Stomach smooth muscle (tissue), 2 donors: ENCODE data around the gene GGCX.
"Not testable (repeated sequence)": the region's sequence is repeated elsewhere in the genome, so short reads cannot be mapped to it uniquely, and the experiment has no call there.

ENCODE experiments used
- H3K27ac ChIP-seq: one replicate; pipeline ENCODE4 v1.7.0; 2013; ENCODE audit warnings: mild to moderate bottlenecking, low read length, inconsistent platforms
- H3K27me3 ChIP-seq, 2 donors: one replicate each; pipeline ENCODE4 v1.7.0; 2013; ENCODE audit warnings: low read length in 2 of 2; ENCODE audit not compliant: insufficient read depth in 2 of 2, control insufficient read depth in 1 of 2
- H3K36me3 ChIP-seq, 2 donors: one replicate each; pipeline ENCODE4 v1.7.0; 2013; ENCODE audit warnings: low read length in 2 of 2; ENCODE audit not compliant: control insufficient read depth in 2 of 2, insufficient read depth in 2 of 2
- H3K4me1 ChIP-seq: one replicate; pipeline ENCODE4 v1.7.0; 2013; ENCODE audit warnings: low read length; ENCODE audit not compliant: control insufficient read depth, insufficient read depth
- H3K4me3 ChIP-seq, 2 donors: one replicate each; pipeline ENCODE4 v1.7.0; 2013; ENCODE audit warnings: low read length in 2 of 2
- H3K9ac ChIP-seq, 2 donors: one replicate each; pipeline ENCODE4 v1.7.0; 2013; ENCODE audit warnings: low read length in 2 of 2, mild to moderate bottlenecking in 1 of 2
- H3K9me3 ChIP-seq, 2 donors: one replicate each; pipeline ENCODE4 v1.7.0; 2013; ENCODE audit warnings: low read length in 2 of 2; ENCODE audit not compliant: control insufficient read depth in 2 of 2
- donor health status: healthy.
- donor health status: Pancreatic carcinoma.

Gene GGCX

GRCh38 chr2:85561280-85562212 is at the start of gene GGCX:
Gene GGCX, minus strand, starts transcription at chr2:85561493. Its CDS starts 65 bp downstream, at chr2:85561428.
- peaks cover 0 to 9% of the 10 kb centered on the region in 2 donors for H3K36me3 ChIP-seq
- peak within 1 kb of the TSS; percentile 66 to 88 for H3K9ac ChIP-seq
- no peaks in the 10 kb centered on the region for H3K27me3 ChIP-seq
- H3K4me3 ChIP-seq, result peak within 1 kb of the TSS; percentile 78 to 99
- peaks cover 16% of the 10 kb centered on the region for H3K4me1 ChIP-seq
- no peaks in the 10 kb centered on the region for H3K9me3 ChIP-seq
- peak within 1 kb of the TSS; percentile 74 for H3K27ac ChIP-seq

- H3K9me3 ChIP-seq, result no peaks in the 10 kb centered on the region
- no peaks in the 10 kb centered on the region for H3K27me3 ChIP-seq
- peaks cover 41% of the 10 kb centered on the region for H3K4me1 ChIP-seq
- peaks cover 10 to 17% of the 10 kb centered on the region in 2 donors for H3K36me3 ChIP-seq
- no peak overlapping the region for H3K4me3 ChIP-seq
- no peak overlapping the region for H3K27ac ChIP-seq
- H3K9ac ChIP-seq, result no peak overlapping the region
Measured at GRCh38 chr2:85607268-85608215, 46.2 kb upstream of the GGCX start.

GRCh38 chr2:85606116-85606455 is 44.8 kb upstream of the GGCX start:
- Histone ChIP-seq H3K36me3 (peaks cover 10 to 17% of the 10 kb centered on the region in 2 donors), H3K27ac (peak overlapping the region; percentile 31), H3K27me3 (no peaks in the 10 kb centered on the region), H3K9ac (peak overlapping the region in 1 of 2 donors; percentile 21), H3K4me3 (no peak overlapping the region), H3K4me1 (peaks cover 48% of the 10 kb centered on the region), H3K9me3 (no peaks in the 10 kb centered on the region)

- H3K4me3 ChIP-seq, result no peak overlapping the region
- H3K36me3 ChIP-seq, result peaks cover 10 to 17% of the 10 kb centered on the region in 2 donors
- no peaks in the 10 kb centered on the region for H3K27me3 ChIP-seq
- H3K27ac ChIP-seq, result peak overlapping the region; percentile 31
- H3K9me3 ChIP-seq, result no peaks in the 10 kb centered on the region
- H3K4me1 ChIP-seq, result peaks cover 51% of the 10 kb centered on the region
- H3K9ac ChIP-seq, result peak overlapping the region in 1 of 2 donors; percentile 21
Measured at GRCh38 chr2:85605406-85606115, 44.3 kb upstream of the GGCX start.

- H3K4me1 ChIP-seq, result peaks cover 48% of the 10 kb centered on the region
- H3K4me3 ChIP-seq, result peak overlapping the region in 1 of 2 donors; percentile 22
Measured at GRCh38 chr2:85604568-85605339, 43.5 kb upstream of the GGCX start.

GRCh38 chr2:85604133-85604444 is 42.8 kb upstream of the GGCX start:
- not testable (repeated sequence) for H3K9me3 ChIP-seq, H3K9ac ChIP-seq, H3K27me3 ChIP-seq, H3K27ac ChIP-seq
- Histone ChIP-seq H3K36me3 (peaks cover 3 to 17% of the 10 kb centered on the region in 2 donors), H3K4me3 (peak overlapping the region in 1 of 2 donors; percentile 98), H3K4me1 (peaks cover 48% of the 10 kb centered on the region)

More at GRCh38 chr2:85604568-85605339, 43.5 kb upstream of the GGCX start:
- no peak overlapping the region for H3K27ac ChIP-seq
- peaks cover 6 to 19% of the 10 kb centered on the region in 2 donors for H3K36me3 ChIP-seq
- no peaks in the 10 kb centered on the region for H3K9me3 ChIP-seq
- peak overlapping the region in 1 of 2 donors; percentile 42 for H3K9ac ChIP-seq
- H3K27me3 ChIP-seq, result no peaks in the 10 kb centered on the region

GRCh38 chr2:85602476-85603234 is 41.4 kb upstream of the GGCX start, which contains the start of gene TMEM150A:
Gene TMEM150A, minus strand, starts transcription at chr2:85602698. Its CDS starts 750 bp downstream, at chr2:85601948.
- Histone ChIP-seq H3K27ac (peak within 1 kb of the TSS; percentile 73), H3K9ac (peak within 1 kb of the TSS; percentile 86 to 94), H3K36me3 (peaks cover 3 to 10% of the 10 kb centered on the region in 2 donors), H3K9me3 (no peaks in the 10 kb centered on the region), H3K27me3 (no peaks in the 10 kb centered on the region), H3K4me1 (peaks cover 45% of the 10 kb centered on the region), H3K4me3 (peak within 1 kb of the TSS; percentile 98 to 99)

GRCh38 chr2:85601771-85602475 is 40.6 kb upstream of the GGCX start:
- H3K36me3 ChIP-seq, result peaks cover 8 to 13% of the 10 kb centered on the region in 2 donors
- peaks cover 47% of the 10 kb centered on the region for H3K4me1 ChIP-seq
- H3K9me3 ChIP-seq, result no peaks in the 10 kb centered on the region
- H3K4me3 ChIP-seq, result peak overlapping the region; percentile 98 to 99
- H3K27ac ChIP-seq, result peak overlapping the region; percentile 73
- H3K9ac ChIP-seq, result peak overlapping the region; percentile 84 to 94
- no peaks in the 10 kb centered on the region for H3K27me3 ChIP-seq
